Omental fat pad (tissue), 4 donors: Measurements from ENCODE around the gene LSM12. TPM values are rescaled to one million over a fixed set of nuclear protein-coding genes. Genes with fewer than 3 reads are reported as not detected.
"Not testable (repeated sequence)": the region's sequence is repeated elsewhere in the genome, so short reads cannot be mapped to it uniquely, and the experiment has no call there.

ENCODE experiments used
- ATAC-seq: fragments of 150-250 bp; one replicate; pipeline ENCODE4 v1.9.1; 2016; ENCODE audit warnings: mild to moderate bottlenecking, moderate library complexity; ENCODE audit not compliant: low FRiP score
- DNase-seq: peaks from one replicate; pipeline ENCODE4 v3.0.0-alpha.2; 2019; ENCODE audit warnings: low spot score
- CTCF ChIP-seq, 3 donors: fragments of 450-650 bp; IDR thresholded peaks; one replicate each; pipeline ENCODE4 v1.5.1; 2016 to 2017; ENCODE audit warnings: antibody characterized with exemption in 3 of 3, mild to moderate bottlenecking in 3 of 3, moderate library complexity in 2 of 3
- total RNA-seq, 4 donors: library from RNA; depleted of rRNA; stranded (reverse); fragments of >200 nt; gene quantifications; one replicate each; pipeline ENCODE4 v1.1.0, GENCODE V29; 2016

LSM12 gene
- total RNA-seq, 4 donors from 2014 or later = 24.6 to 52.9 (median 47.4) TPM

DNA sequence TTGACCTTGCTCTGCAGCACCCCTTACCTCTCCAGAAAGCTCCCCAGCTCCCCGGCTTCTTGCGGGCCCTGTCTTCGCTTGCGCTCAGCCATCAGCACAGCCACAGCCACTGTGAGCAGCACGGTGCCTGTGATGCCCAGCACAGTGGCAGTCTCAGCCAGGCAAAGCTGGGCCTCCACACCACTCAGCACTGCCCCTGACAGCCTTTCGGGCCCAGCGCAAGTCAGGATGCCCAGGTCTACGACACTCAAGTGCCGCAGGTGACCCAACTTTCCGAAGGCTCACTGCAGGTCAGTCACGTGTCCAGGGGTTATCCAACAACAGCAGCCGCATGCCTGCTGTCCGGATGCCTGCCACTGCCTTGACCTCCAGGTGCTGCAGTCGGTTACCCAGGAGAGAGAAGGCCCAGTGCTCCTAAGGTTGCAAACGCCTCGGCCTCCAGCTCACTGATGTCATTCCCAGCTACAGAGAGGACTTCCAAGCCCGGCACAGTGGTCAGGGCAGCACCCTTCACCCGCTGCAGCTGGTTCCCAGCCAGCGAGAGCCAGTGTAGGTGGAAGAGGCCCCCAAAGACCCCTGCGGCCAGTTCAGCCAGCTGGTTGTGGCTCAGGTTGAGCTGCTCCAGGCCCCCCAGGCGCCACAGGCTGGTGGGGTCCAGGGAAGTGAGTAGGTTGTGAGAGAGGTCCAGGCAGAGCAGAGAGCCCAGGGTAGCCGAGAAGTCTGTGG is 42.8 kb downstream of the LSM12 start:
- no peak for ATAC-seq

DNA sequence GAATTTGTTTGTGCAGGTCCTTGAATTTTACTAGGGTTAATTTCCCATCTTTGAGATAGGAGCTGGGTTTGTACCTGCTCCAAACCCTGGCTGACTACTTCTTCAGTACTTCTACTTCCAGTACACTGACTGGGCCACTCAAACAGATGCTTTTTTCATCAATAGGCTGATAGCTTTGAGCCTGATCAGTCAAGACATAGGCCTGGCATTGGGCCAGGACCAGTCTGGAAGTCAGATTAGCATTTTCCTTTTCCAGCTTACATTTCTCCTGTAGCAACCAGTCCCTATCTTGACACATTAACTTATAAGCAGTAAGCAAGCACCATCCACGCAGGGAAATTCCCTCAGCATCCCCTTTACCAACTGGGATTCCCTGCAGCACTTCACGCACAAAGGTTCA is 44.2 kb downstream of the LSM12 start:
- no peak for TF ChIP-seq CTCF (IDR thresholded peaks at IDR 0.05)
- ATAC-seq (no peak), DNase-seq (no peak)

More for the DNA sequence above, 42.8 kb downstream of the LSM12 start:
- no peak for TF ChIP-seq CTCF (IDR thresholded peaks at IDR 0.05)
- no peak for DNase-seq

DNA sequence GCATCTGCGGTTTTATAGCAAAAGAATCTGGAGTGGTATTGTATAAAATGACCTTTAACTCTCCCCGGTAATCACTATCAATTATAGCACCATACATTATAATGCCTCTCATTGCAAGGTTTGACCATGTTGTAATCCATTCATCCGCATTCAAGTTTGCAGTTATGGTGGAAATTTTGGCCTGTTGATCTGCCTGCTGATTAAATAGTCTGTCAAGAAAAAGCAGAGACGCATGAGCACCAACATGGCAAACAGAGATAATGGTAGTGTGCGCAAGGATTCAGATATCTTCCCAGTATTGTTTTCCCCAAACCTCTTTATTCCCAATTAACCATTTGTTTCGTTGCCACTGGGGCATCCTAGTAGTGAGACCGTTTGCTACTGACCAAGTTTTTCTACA is 45.2 kb downstream of the LSM12 start:
- ATAC-seq, DNase-seq: not testable (repeated sequence)

DNA sequence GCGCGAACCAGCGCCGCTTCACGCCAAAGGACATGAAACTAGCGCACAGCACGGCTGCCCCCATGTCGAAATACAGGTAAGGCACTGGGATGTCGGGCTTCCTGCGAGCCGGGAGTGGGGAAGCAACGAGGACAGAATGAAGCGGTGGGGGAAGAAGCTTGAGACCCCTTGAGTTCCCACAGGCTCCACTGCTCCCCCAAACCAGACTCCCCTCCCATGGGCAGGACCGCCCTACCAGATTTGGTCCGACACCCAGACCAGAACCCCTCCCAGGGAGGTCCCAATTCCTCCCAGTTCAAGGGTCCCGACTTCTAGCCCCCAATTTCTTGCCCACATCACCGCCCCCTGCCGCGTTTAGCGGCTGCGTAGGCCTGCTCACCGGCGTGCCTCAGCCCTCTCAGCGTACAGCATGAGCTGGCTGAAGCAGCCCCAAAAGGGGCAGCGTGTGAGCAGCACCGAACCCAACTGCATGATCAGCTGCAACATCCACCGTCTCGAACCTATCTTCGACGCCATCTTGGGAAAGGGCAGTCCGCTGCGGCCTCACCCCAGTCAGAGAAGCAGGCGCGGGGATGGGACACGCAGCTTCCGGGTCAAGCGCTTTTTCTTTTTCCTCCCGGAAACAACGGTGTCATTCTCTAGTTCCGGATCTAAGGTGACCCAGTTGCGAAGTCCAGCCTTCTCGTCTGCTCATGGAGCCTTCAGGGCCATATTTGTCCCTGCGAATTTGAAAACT is 51.9 kb downstream of the LSM12 start, which contains the start of gene TMEM101:
Gene TMEM101, minus strand, starts transcription at position 527 of the 736 bp plus-strand sequence. Its CDS starts 11 bp downstream, at position 516.
- no peak for TF ChIP-seq CTCF (IDR thresholded peaks at IDR 0.05)
- ATAC-seq (peak; percentile 92), DNase-seq (peak; percentile 67)

- ATAC-seq (no peak), DNase-seq (no peak)
- no peak for TF ChIP-seq CTCF (IDR thresholded peaks at IDR 0.05)
Measured at GRCh38 chr17:44014133-44014436, 52.4 kb downstream of the LSM12 start.

- TF ChIP-seq CTCF (IDR thresholded peaks at IDR 0.05) = no peak
- no peak for ATAC-seq
Measured at GRCh38 chr17:44012874-44013273, 53.6 kb downstream of the LSM12 start.

GRCh38 chr17:44012391-44012790 is 54.1 kb downstream of the LSM12 start:
- no peak for ATAC-seq
- DNase-seq = no peak
- TF ChIP-seq CTCF (IDR thresholded peaks at IDR 0.05) = no peak

More at GRCh38 chr17:44012874-44013273, 53.6 kb downstream of the LSM12 start:
- no peak for DNase-seq
